HTR-8/SVneo (cell line): ENCODE measurements around the gene DOCK10.

Source experiments
- DNase-seq: peaks from one replicate; pipeline ENCODE4 v3.0.0; 2011; ENCODE audit warnings: low spot score, mixed read lengths; ENCODE audit not compliant: insufficient read length
- FAIRE-seq: peaks from 2 replicates; lab custom pipeline; 2011; peaks lifted over from hg19 to GRCh38; lab: Jason Lieb, UNC

Gene DOCK10

GRCh38 chr2:224983712-224984554 lies 58.3 kb downstream of the DOCK10 start:
- DNase-seq (no peak), FAIRE-seq (no peak)

- FAIRE-seq (no peak), DNase-seq (no peak)
Measured at GRCh38 chr2:224982910-224983711, 59.2 kb downstream of the DOCK10 start.

- FAIRE-seq: no peak
- no peak for DNase-seq
Measured at GRCh38 chr2:224982226-224982625, 60.0 kb downstream of the DOCK10 start.

- DNase-seq (no peak), FAIRE-seq (no peak)
Measured at GRCh38 chr2:224976629-224977525, 65.4 kb downstream of the DOCK10 start.

GRCh38 chr2:224975761-224976160 lies 66.5 kb downstream of the DOCK10 start:
- FAIRE-seq (no peak), DNase-seq (no peak)

- DNase-seq (no peak), FAIRE-seq (no peak)
Measured at GRCh38 chr2:224973112-224974016, 68.9 kb downstream of the DOCK10 start.

- FAIRE-seq (no peak), DNase-seq (no peak)
Measured at GRCh38 chr2:224971214-224971613, 71.1 kb downstream of the DOCK10 start.

- no peak for DNase-seq
- FAIRE-seq: no peak
Measured at GRCh38 chr2:224970311-224970710, 72.0 kb downstream of the DOCK10 start.

GRCh38 chr2:224969633-224970260 lies 72.5 kb downstream of the DOCK10 start:
- DNase-seq (no peak), FAIRE-seq (no peak)

GRCh38 chr2:224969095-224969494 lies 73.2 kb downstream of the DOCK10 start:
- DNase-seq (no peak), FAIRE-seq (no peak)

GRCh38 chr2:224968051-224968450 lies 74.2 kb downstream of the DOCK10 start:
- FAIRE-seq: no peak
- no peak for DNase-seq

- no peak for FAIRE-seq
Measured at GRCh38 chr2:224966613-224967012, 75.7 kb downstream of the DOCK10 start.

GRCh38 chr2:224959556-224959955 lies 82.7 kb downstream of the DOCK10 start:
- no peak for DNase-seq

More at GRCh38 chr2:224966613-224967012, 75.7 kb downstream of the DOCK10 start:
- DNase-seq: no peak

GRCh38 chr2:224958873-224959272 lies 83.4 kb downstream of the DOCK10 start:
- no peak for FAIRE-seq
- DNase-seq: no peak

More at GRCh38 chr2:224959556-224959955, 82.7 kb downstream of the DOCK10 start:
- FAIRE-seq: no peak

- FAIRE-seq (no peak), DNase-seq (no peak)
Measured at GRCh38 chr2:224958462-224958857, 83.8 kb downstream of the DOCK10 start.

- no peak for DNase-seq
- FAIRE-seq: peak; percentile 31
Measured at GRCh38 chr2:224957540-224958461, 84.5 kb downstream of the DOCK10 start.

GRCh38 chr2:224956706-224957105 lies 85.6 kb downstream of the DOCK10 start:
- FAIRE-seq: no peak
- no peak for DNase-seq

- no peak for DNase-seq
- no peak for FAIRE-seq
Measured at GRCh38 chr2:224954980-224955379, 87.3 kb downstream of the DOCK10 start.
